ENCODE results near the gene CHKB. TPM values are rescaled to one million over a fixed set of nuclear protein-coding genes. Genes with fewer than 3 reads are reported as not detected.

The CHKB gene
- total and polyA plus RNA-seq, 2 of the 4 experiments (the other 2 are of a cell fraction), result 8.1 to 36.9 TPM

DNA sequence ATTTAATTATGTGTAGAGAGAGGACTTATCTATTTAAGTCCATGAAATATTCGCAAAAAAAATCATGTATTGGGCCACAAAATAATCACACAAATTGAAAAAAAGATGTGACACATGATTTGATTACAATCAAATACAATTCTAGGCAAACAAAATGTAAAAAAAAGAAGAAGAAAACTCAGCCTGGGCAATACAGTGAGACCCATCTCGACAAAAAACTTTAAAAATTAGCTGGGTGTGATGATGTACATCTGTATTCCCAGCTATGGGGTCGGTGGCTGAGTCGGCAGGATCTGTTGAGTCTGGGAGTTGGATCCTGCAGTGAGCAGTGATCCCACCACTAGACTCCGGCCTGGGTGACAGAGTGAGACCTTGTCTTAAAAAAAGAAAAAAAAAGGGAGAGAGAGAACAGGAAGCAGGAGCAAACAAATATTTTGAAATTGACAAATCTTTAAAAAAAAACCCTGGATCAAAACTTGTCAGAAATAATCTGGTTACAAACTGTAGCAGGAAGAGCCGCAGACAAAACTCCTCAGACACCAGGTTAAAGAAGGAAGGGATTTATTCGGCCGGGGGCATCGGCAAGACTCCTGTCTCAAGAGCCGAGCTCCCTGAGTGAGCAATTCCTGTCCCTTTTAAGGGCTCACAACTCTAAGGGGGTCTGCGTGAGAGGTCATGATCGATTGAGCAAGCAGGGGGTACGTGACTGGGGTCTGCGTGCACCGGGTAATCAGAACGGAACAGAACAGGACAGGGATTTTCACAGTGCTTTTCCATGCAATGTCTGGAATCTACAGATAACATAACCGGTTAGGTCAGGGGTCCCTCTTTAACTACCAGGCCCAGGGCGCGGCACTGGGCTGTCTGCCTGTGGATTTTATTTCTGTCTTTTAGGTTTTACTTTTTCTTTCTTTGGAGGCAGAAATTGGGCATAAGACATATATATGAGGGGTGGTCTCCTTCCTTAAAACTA, 49.5 kb downstream of the CHKB start:
- Histone ChIP-seq H3K27ac (ENCODE audit: insufficient read depth, low read length) (no peak overlapping the region), H3K9me1 (ENCODE audit: insufficient read depth, low read length) (0 out of 2 replicates have a peak, but pooled peaks cover 3% of the 10 kb centered on the region), H3K9me3 (ENCODE audit: control insufficient read depth, insufficient read depth, low read length) (no peaks in the 10 kb centered on the region), H3K18ac (ENCODE audit: low read depth, low read length) (no peak overlapping the region), H3K4me3 (ENCODE audit: insufficient read depth, low read depth, low read length) (no peak overlapping the region), H3K4me1 (ENCODE audit: control insufficient read depth, insufficient read depth, low read length) (peaks cover 11% of the 10 kb centered on the region), H3K56ac (ENCODE audit: extremely low read depth, insufficient read depth, low read length) (no peak overlapping the region), H3K79me1 (ENCODE audit: low read depth in 1 of 2, low read length in 2 of 2) (peaks cover 0 to 6% of the 10 kb centered on the region in 2 experiments; a peak in 1 of 4 replicates), H3K9ac (ENCODE audit: low read depth, low read length) (no peak overlapping the region), H2BK120ac (ENCODE audit: low read depth, low read length) (no peak overlapping the region), H2BK20ac (ENCODE audit: low read depth, low read length) (no peak overlapping the region), H2BK5ac (ENCODE audit: low read depth, low read length, poor library complexity, severe bottlenecking) (no peak overlapping the region), H2BK15ac (ENCODE audit: low read depth, low read length) (no peak overlapping the region), H2AK9ac (replicated peaks; ENCODE audit: low read depth, low read length, poor library complexity) (no peak overlapping the region), H4K91ac (ENCODE audit: insufficient read depth, low read depth, low read length) (no peak overlapping the region), H3K36me3 (ENCODE audit: control insufficient read depth, insufficient read depth, low read length) (no peaks in the 10 kb centered on the region), H3K23ac (ENCODE audit: low read depth, low read length) (no peak overlapping the region), H4K8ac (ENCODE audit: low read depth in 2 of 2, low read length in 2 of 2) (no peak overlapping the region), H4K5ac (ENCODE audit: low read depth, low read length) (no peak overlapping the region), H2AFZ (replicated peaks; ENCODE audit: low read length, poor library complexity) (no peak overlapping the region), H2AK5ac (ENCODE audit: low read depth, low read length) (no peak overlapping the region), H3K4ac (ENCODE audit: low read depth, low read length) (no peak overlapping the region), H3K14ac (replicated peaks; ENCODE audit: low read depth, low read length) (no peak overlapping the region), H4K20me1 (ENCODE audit: insufficient read depth, low read length) (no peaks in the 10 kb centered on the region), H3K27me3 (ENCODE audit: control insufficient read depth, insufficient read depth, low read length) (peaks cover 5% of the 10 kb centered on the region; the same call in 1 of the 2 replicates), H3K4me2 (ENCODE audit: low read depth, low read length) (no peak overlapping the region)
- ATAC-seq (ENCODE audit: low read depth) (no peak), DNase-seq (no peak)
- POLR2A ChIA-PET (ENCODE audit: unreplicated experiment), result interaction anchor here (0.5 kb wide), 1 partner anchor 370 kb away, joined by 4 read pairs; no protein-coding TSS in a partner anchor
- dilution Hi-C loops (cut with HindIII; ENCODE audit: low sequenced_read_pairs, unreplicated experiment) (no loop called here), intact Hi-C loops (cut with micrococcal nuclease) (no loop called here), in situ Hi-C loops (cut with MboI; ENCODE audit: low sequenced_read_pairs) (no loop called here)
- CTCF ChIA-PET, result no interaction called here
- WGBS, 2 experiments (ENCODE audit: extremely low coverage in 2 of 2, insufficient read length in 1 of 2), result 82% methylated on average over 7 of the region's 19 CpGs; no CpG with 5 or more reads in 1 of the 2 experiments
- no TSS peak for BruUV-seq (replicated peaks)
- TF ChIP-seq RFX5 (IDR thresholded peaks at IDR 0.05; ENCODE audit: low read depth, low read length) (no peak), RCOR1 (IDR thresholded peaks at IDR 0.05; ENCODE audit: insufficient replicate concordance, low read length) (no peak), MAZ (IDR thresholded peaks at IDR 0.05; ENCODE audit: borderline replicate concordance, low read depth, low read length) (no peak), CEBPB (IDR thresholded peaks at IDR 0.05; ENCODE audit: low read depth, low read length) (no peak), BHLHE40 (IDR thresholded peaks at IDR 0.05; ENCODE audit: low read depth, low read length) (no peak), MXI1 (IDR thresholded peaks at IDR 0.05; ENCODE audit: borderline replicate concordance, low read depth, low read length) (no peak), SMC3 (IDR thresholded peaks at IDR 0.05; ENCODE audit: low read depth, low read length) (no peak), CHD1 (IDR thresholded peaks at IDR 0.05; ENCODE audit: low read depth, low read length) (no peak), FOS (IDR thresholded peaks at IDR 0.05; ENCODE audit: low read depth, low read length) (no peak), POLR2A (IDR thresholded peaks at IDR 0.05; ENCODE audit: low read depth, low read length) (no peak), MAFK (IDR thresholded peaks at IDR 0.05; ENCODE audit: low read depth, low read length) (no peak)
- TF ChIP-seq, protein P1, sequence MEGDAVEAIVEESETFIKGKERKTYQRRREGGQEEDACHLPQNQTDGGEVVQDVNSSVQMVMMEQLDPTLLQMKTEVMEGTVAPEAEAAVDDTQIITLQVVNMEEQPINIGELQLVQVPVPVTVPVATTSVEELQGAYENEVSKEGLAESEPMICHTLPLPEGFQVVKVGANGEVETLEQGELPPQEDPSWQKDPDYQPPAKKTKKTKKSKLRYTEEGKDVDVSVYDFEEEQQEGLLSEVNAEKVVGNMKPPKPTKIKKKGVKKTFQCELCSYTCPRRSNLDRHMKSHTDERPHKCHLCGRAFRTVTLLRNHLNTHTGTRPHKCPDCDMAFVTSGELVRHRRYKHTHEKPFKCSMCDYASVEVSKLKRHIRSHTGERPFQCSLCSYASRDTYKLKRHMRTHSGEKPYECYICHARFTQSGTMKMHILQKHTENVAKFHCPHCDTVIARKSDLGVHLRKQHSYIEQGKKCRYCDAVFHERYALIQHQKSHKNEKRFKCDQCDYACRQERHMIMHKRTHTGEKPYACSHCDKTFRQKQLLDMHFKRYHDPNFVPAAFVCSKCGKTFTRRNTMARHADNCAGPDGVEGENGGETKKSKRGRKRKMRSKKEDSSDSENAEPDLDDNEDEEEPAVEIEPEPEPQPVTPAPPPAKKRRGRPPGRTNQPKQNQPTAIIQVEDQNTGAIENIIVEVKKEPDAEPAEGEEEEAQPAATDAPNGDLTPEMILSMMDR (conservative IDR thresholded peaks at IDR 0.05; ENCODE audit: low read depth, low read length), result no peak
- TF ChIP-seq, protein P2, sequence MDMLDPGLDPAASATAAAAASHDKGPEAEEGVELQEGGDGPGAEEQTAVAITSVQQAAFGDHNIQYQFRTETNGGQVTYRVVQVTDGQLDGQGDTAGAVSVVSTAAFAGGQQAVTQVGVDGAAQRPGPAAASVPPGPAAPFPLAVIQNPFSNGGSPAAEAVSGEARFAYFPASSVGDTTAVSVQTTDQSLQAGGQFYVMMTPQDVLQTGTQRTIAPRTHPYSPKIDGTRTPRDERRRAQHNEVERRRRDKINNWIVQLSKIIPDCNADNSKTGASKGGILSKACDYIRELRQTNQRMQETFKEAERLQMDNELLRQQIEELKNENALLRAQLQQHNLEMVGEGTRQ (IDR thresholded peaks at IDR 0.05; ENCODE audit: low read depth, low read length), result no peak
- TF ChIP-seq, protein P3, sequence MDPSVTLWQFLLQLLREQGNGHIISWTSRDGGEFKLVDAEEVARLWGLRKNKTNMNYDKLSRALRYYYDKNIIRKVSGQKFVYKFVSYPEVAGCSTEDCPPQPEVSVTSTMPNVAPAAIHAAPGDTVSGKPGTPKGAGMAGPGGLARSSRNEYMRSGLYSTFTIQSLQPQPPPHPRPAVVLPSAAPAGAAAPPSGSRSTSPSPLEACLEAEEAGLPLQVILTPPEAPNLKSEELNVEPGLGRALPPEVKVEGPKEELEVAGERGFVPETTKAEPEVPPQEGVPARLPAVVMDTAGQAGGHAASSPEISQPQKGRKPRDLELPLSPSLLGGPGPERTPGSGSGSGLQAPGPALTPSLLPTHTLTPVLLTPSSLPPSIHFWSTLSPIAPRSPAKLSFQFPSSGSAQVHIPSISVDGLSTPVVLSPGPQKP (IDR thresholded peaks at IDR 0.05; ENCODE audit: borderline replicate concordance, low read depth, low read length), result no peak
